Small intestine (tissue), 7 donors: ENCODE results near the gene AMBRA1. TPM values are rescaled to one million over a fixed set of nuclear protein-coding genes. Genes with fewer than 3 reads are reported as not detected.

ENCODE experiments used
- DNase-seq, 2 donors: peaks; one replicate each; pipeline versions ENCODE4 v3.0.0 to v3.0.0-alpha.2; 2013
- FAIRE-seq: peaks from 2 replicates; lab custom pipeline; 2012; peaks lifted over from hg19 to GRCh38; lab: Jason Lieb, UNC
- H3K27ac ChIP-seq, 3 donors: one replicate each; pipeline ENCODE4 v1.5.1; 2013; ENCODE audit warnings: low read length in 2 of 3, mild to moderate bottlenecking in 2 of 3, control low read depth in 1 of 3, inconsistent platforms in 1 of 3, low read depth in 1 of 3, moderate library complexity in 1 of 3
- H3K27me3 ChIP-seq, 3 donors: one replicate each; pipeline ENCODE4 v1.6.1; 2013; ENCODE audit warnings: low read length in 3 of 3, inconsistent platforms in 1 of 3; ENCODE audit not compliant: control insufficient read depth in 3 of 3, insufficient read depth in 3 of 3
- H3K36me3 ChIP-seq, 3 donors: one replicate each; pipeline ENCODE4 v1.6.1; 2013; ENCODE audit warnings: low read length in 3 of 3, inconsistent platforms in 1 of 3, low read depth in 1 of 3, mild to moderate bottlenecking in 1 of 3, moderate library complexity in 1 of 3; ENCODE audit not compliant: control insufficient read depth in 3 of 3, insufficient read depth in 2 of 3
- H3K4me1 ChIP-seq, 3 donors: one replicate each; pipeline ENCODE4 v1.6.1; 2013; ENCODE audit warnings: low read length in 2 of 3, inconsistent platforms in 1 of 3, low read depth in 1 of 3, mild to moderate bottlenecking in 1 of 3, moderate library complexity in 1 of 3; ENCODE audit not compliant: control insufficient read depth in 3 of 3, insufficient read depth in 2 of 3
- H3K4me3 ChIP-seq, 3 donors: one replicate each; pipeline ENCODE4 v1.5.1; 2013; ENCODE audit warnings: low read length in 3 of 3, control low read depth in 1 of 3, inconsistent platforms in 1 of 3, low read depth in 1 of 3, mild to moderate bottlenecking in 1 of 3, moderate library complexity in 1 of 3
- H3K9me3 ChIP-seq, 2 donors: one replicate each; pipeline ENCODE4 v1.6.1; 2013; ENCODE audit warnings: low read depth in 1 of 2, low read length in 1 of 2; ENCODE audit not compliant: control insufficient read depth in 2 of 2, insufficient read depth in 1 of 2
- WGBS, 3 donors: extraction: QIAGEN DNeasy Blood & Tissue Kit; methylation state at CpG; one replicate each; pipeline ENCODE4 v1.1.7; 2013; 5-methylcytosine and 5-hydroxymethylcytosine counted together
- polyA plus RNA-seq, 4 donors: library from polyadenylated mRNA; stranded (reverse) in 3 of 4; unstranded in 1 of 4; fragments of 200-250 nt in 3 of 4; fragments of 120-200 nt in 1 of 4; gene quantifications; one replicate each; pipeline versions ENCODE4 v1.2.1 to v1.2.3, GENCODE V29; 2013
- donor health status: healthy with polysubstance abuse.
- donor health status: control.
- donor health status: control.
- donor health status: Bipolar disorder and iron deficiency.
- donor health status: healthy.

AMBRA1 gene
- polyA plus RNA-seq, 4 donors: 7.8 to 22.2 (median 12.6) TPM

DNA sequence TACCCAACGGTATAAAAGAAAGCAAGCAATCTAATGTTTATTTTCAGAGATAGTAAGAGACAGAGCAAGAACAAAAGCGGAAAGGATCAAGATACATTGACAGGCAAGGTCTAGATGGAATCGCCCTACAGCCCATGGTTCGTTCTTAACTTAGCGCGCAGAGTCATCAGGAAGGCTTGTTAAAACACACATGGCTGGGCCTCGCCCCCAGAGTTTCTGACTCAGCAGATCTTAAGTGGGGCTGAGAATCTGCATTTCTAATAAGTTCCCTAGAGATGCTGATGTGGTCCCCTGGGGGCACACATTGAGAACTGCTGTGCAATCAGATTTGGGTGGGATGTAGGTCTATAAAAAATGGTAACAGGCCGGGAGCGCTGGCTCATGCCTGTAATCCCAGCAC lies 166.5 kb downstream of the AMBRA1 start:
- FAIRE-seq: no peak
- peaks cover 4 to 30% (median 9%) of the 10 kb centered on the region in 3 donors for H3K36me3 ChIP-seq

DNA sequence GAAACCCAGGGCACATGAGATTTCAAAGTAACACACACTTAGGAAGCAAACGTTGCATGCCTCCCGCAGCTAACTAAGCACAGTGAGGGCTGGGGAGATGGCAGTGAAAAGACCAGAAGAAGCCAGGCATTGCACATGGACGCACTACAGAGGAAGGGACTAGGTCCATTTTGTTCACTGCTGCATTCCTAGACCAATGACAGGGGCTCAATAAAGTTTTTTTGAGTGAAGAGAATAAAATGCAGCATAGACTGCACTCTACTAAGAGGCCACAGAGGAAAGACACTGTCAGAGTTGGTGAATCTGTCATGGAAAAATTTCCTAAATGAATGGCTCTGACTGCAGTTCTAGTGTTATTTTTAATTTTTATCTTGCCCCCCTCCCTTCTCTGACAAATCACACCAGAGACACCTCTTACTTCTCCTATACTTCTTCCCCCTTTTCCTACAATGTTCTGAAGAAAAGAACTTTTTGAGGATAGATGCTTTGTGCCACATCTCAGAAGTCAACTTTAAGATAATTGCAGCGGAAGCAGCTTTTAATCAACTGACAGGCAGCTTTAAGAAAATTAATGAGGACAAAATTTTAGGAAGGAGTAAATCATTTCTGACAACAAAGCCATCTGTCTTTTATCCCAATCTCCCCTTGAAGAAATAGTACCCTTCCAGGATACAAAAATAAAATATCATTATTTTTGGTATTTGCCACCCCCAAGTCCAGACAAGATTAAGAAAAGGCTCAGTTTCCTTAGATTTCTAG lies 167.4 kb downstream of the AMBRA1 start:
- 92 to 96% (median 92%) methylated on average over 4 of the region's 4 CpGs for WGBS, 3 donors
- DNase-seq: no peak

More for the DNA sequence above, 166.5 kb downstream of the AMBRA1 start:
- no peak overlapping the region for H3K4me3 ChIP-seq
- H3K27me3 ChIP-seq: no peaks in the 10 kb centered on the region
- H3K9me3 ChIP-seq: no peaks in the 10 kb centered on the region
- no peaks in the 10 kb centered on the region for H3K4me1 ChIP-seq
- 92 to 93% (median 93%) methylated on average over 9 of the region's 9 CpGs for WGBS, 3 donors
- DNase-seq: no peak
- H3K27ac ChIP-seq: no peak overlapping the region

DNA sequence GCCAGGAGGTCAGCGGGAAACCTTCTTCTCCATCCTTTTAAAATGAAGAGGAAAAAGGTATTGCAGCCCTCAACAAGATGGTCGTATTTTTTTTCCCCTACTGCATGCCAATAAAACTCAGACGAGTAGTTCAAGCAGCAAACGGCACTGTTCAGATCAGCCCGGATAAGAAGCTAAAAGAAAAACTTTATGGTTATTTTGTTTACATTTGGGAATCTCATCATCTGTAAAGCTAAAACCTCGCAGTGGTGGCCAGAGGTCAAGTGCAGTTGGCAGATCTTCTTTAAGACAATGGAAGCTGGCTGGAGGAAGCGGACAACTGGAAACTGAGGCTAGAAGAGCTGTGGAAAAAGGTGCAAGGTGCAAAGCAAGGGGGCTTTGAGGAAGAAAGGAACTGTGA lies 171.2 kb downstream of the AMBRA1 start:
- Histone ChIP-seq H3K27ac (no peak overlapping the region), H3K36me3 (peaks cover 0 to 32% (median 4%) of the 10 kb centered on the region in 3 donors), H3K4me3 (no peak overlapping the region), H3K9me3 (no peaks in the 10 kb centered on the region), H3K27me3 (no peaks in the 10 kb centered on the region), H3K4me1 (peaks cover 0 to 5% (median 0%) of the 10 kb centered on the region in 3 donors)
- WGBS, 3 donors: 33 to 46% (median 43%) methylated on average over 7 of the region's 7 CpGs
- FAIRE-seq: no peak
- DNase-seq: no peak

More for the DNA sequence above, 167.4 kb downstream of the AMBRA1 start:
- Histone ChIP-seq H3K27ac (no peak overlapping the region), H3K36me3 (peaks cover 4 to 30% (median 6%) of the 10 kb centered on the region in 3 donors), H3K4me1 (peaks cover 0 to 5% (median 0%) of the 10 kb centered on the region in 3 donors), H3K27me3 (no peaks in the 10 kb centered on the region), H3K4me3 (no peak overlapping the region), H3K9me3 (no peaks in the 10 kb centered on the region)
- no peak for FAIRE-seq

DNA sequence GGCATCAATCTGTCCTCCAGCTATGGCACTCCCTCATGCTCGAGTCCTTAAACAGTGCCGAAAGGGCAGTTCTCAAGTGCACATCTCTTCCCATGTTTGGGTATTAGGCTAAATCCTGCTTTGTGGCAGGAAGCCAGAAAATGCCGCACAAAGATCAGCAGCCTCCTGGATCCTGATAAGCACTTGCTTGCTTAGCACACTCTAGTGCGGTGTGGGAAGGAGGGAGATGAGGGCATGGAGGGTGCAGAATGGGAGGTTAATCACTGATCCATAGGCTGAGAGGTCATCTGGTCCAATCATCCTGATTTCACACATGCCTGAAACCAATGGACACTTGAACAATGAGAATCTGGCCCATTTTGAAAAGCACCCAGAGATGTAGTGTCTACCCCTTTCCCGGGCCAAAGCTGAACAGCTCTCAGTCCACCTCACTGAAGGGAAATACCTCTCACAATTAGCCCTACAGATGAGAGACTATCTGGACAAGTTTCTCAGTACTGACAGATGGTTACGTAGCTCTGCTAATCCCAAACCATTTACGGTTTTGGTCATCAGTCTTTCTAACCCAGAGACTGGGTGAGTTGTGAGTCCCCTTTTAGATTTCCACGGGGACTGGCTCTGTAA lies 172.5 kb downstream of the AMBRA1 start:
- H3K27me3 ChIP-seq: no peaks in the 10 kb centered on the region
- no peaks in the 10 kb centered on the region for H3K9me3 ChIP-seq
- H3K36me3 ChIP-seq: peaks cover 1 to 37% (median 4%) of the 10 kb centered on the region in 3 donors
- WGBS, 3 donors: 50 to 74% (median 62%) methylated on average over 8 of the region's 8 CpGs
- no peak overlapping the region for H3K27ac ChIP-seq
- no peak overlapping the region for H3K4me3 ChIP-seq
- peaks cover 0 to 5% (median 0%) of the 10 kb centered on the region in 3 donors for H3K4me1 ChIP-seq
- FAIRE-seq (no peak), DNase-seq (peak; percentile 28 to 66)

DNA sequence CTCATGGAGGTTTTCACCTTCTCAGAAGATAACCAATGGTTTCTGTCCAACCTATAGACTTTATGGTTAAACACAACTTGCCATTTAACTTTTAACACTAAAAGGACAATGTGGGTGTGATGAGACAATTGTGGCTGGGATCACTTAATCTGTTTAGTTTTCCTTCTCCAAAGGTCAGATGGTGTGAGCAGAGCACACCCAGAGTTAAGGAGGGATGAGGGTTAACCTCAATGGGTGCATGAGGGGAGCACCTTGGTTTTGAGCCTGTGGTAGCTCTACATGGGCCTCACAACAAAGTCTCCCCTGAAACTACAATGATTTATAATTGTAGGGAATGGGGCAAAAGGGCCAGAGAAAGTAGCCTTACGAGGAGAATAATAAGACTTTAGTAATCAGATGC lies 173.3 kb downstream of the AMBRA1 start:
- Histone ChIP-seq H3K9me3 (no peaks in the 10 kb centered on the region), H3K36me3 (peaks cover 2 to 38% (median 5%) of the 10 kb centered on the region in 3 donors), H3K27ac (no peak overlapping the region), H3K27me3 (no peaks in the 10 kb centered on the region), H3K4me3 (no peak overlapping the region), H3K4me1 (peaks cover 0 to 5% (median 3%) of the 10 kb centered on the region in 3 donors)
- FAIRE-seq (no peak), DNase-seq (no peak)
- WGBS, 3 donors: 94 to 100% (median 96%) methylated on average over 1 of the region's 1 CpG

DNA sequence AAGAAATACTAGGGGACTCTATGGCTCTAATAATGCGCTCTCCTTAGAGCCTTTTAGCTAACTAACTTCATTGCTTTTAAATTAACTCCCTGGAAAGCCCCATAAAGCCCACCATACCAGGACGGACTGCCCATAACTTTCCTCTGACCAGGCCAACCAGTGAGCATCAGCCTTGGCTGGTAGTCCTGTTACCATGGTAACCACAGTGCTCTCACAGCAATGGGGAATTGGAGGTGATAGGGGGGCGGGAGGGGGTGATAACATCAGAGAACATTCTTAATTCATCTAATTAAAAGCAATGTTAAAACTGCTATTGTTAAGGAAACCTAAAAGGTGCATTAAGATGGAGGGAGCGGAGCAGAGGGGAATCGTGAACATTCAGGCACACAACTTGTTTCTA lies 175.1 kb downstream of the AMBRA1 start:
- FAIRE-seq (no peak), DNase-seq (no peak)
- Histone ChIP-seq H3K4me1 (peaks cover 2 to 12% (median 8%) of the 10 kb centered on the region in 3 donors), H3K36me3 (peaks cover 6 to 43% (median 9%) of the 10 kb centered on the region in 3 donors), H3K4me3 (no peak overlapping the region), H3K27me3 (no peaks in the 10 kb centered on the region), H3K9me3 (no peaks in the 10 kb centered on the region), H3K27ac (no peak overlapping the region)
- 90 to 96% (median 93%) methylated on average over 5 of the region's 5 CpGs for WGBS, 3 donors

DNA sequence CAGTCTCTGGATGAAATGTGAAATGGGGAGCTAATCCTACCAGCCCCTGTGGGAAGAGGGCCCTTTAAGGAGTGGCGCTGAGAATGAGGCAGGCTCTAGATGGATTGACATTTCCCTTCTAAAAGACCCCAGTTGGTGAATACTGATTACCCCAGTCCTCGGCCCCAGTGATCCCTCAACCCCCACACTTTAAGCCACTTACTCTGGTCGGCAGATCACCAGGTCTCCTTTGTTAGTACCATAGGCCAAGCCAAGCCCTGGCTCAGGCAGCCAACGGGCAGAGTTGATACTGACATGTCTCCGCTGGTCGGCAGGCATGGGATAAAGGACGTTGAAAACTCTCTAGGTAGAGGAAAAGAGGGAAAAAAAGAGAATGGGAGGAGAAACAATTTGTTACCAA lies 176.1 kb downstream of the AMBRA1 start:
- Histone ChIP-seq H3K27me3 (no peaks in the 10 kb centered on the region), H3K4me3 (no peak overlapping the region), H3K4me1 (peaks cover 2 to 12% (median 8%) of the 10 kb centered on the region in 3 donors), H3K36me3 (peaks cover 6 to 51% (median 10%) of the 10 kb centered on the region in 3 donors), H3K9me3 (no peaks in the 10 kb centered on the region), H3K27ac (no peak overlapping the region)
- FAIRE-seq (no peak), DNase-seq (no peak)
- 88 to 96% (median 90%) methylated on average over 7 of the region's 7 CpGs for WGBS, 3 donors

DNA sequence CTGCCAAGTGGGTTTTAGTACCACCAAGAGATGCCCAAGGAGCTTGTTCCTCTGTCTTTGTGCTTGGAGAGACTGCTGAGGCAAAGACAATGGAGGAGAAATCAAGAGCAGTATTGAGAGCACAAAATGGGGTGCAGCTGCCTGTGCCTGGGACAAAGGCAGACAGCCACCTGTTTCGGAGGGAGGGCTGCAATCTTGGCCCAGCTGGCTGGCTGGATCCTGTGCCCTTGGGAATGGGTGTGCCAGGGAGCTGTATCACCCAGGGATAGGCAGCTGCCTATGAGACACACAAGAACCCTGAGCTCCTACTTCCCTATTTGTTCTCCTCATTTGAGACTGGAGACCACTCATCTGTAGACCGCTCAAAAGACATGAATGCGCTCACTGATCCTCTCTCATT lies 178.9 kb downstream of the AMBRA1 start:
- Histone ChIP-seq H3K4me1 (peaks cover 2 to 12% (median 2%) of the 10 kb centered on the region in 3 donors), H3K27me3 (no peaks in the 10 kb centered on the region), H3K4me3 (no peak overlapping the region), H3K36me3 (peaks cover 9 to 56% (median 14%) of the 10 kb centered on the region in 3 donors), H3K27ac (peak overlapping the region in 2 of 3 donors; percentile 36 to 65), H3K9me3 (no peaks in the 10 kb centered on the region)
- DNase-seq: peak; percentile 21 to 70
- WGBS, 3 donors: 32 to 50% (median 46%) methylated on average over 3 of the region's 3 CpGs
- FAIRE-seq: no peak
